PC-9 (cell line): ENCODE results near the gene KDM4B. TPM values are rescaled to one million over a fixed set of nuclear protein-coding genes. Genes with fewer than 3 reads are reported as not detected.

Experiments
- BruUV-seq: library from RNA; stranded (reverse); fragments of 400-500 nt; replicated peaks from 2 replicates; lab custom pipeline; 2021; lab: Mats Ljungman, UMichigan
- CTCF ChIA-PET: fragments of 300-600 bp; sonication (Branson Sonifier 250); formaldehyde crosslinking; loops from one replicate; lab custom pipeline; 2022; ENCODE audit warnings: antibody characterized with exemption; lab: Charles Lee
- POLR2A ChIA-PET: fragments of 300-600 bp; sonication (Branson Sonifier 250); formaldehyde crosslinking; loops from one replicate; lab custom pipeline; 2022; ENCODE audit warnings: antibody characterized with exemption; ENCODE audit not compliant: unreplicated experiment; lab: Charles Lee
- DNase-seq, 2 experiments: peaks; one replicate each; pipeline versions ENCODE4 v3.0.0 to v3.0.0-alpha.2; 2015 to 2022; ENCODE audit warnings: mixed read lengths in 1 of 2
- H2AFZ ChIP-seq: fragments of 200-600 bp; sonication (generic); 2 replicates; pipeline ENCODE4 v1.8.1; 2017; ENCODE audit warnings: antibody characterized with exemption
- H3F3A ChIP-seq: fragments of 200-600 bp; sonication (generic); 2 replicates; pipeline ENCODE4 v1.8.1; 2017; ENCODE audit warnings: antibody characterized with exemption, mild to moderate bottlenecking, low read depth; ENCODE audit not compliant: insufficient read depth
- H3K27ac ChIP-seq: fragments of 200-600 bp; sonication (generic); 2 replicates; pipeline ENCODE4 v1.6.1; 2016; ENCODE audit warnings: mixed run types
- H3K27me3 ChIP-seq: fragments of 200-600 bp; sonication (generic); 2 replicates; pipeline ENCODE4 v1.6.1; 2016; ENCODE audit warnings: low read depth, mixed run types; ENCODE audit not compliant: insufficient read depth
- H3K36me3 ChIP-seq: fragments of 200-600 bp; sonication (generic); 2 replicates; pipeline ENCODE4 v1.6.1; 2016; ENCODE audit warnings: low read depth, mixed run types
- H3K4me1 ChIP-seq: fragments of 200-600 bp; sonication (generic); replicated peaks from 2 replicates; pipeline ENCODE4 v1.6.1; 2016; ENCODE audit warnings: mixed run types; ENCODE audit not compliant: insufficient read depth
- H3K4me2 ChIP-seq: fragments of 200-600 bp; sonication (generic); 2 replicates; pipeline ENCODE4 v1.6.1; 2017; ENCODE audit warnings: mixed run types
- H3K4me3 ChIP-seq: fragments of 200-600 bp; sonication (generic); 2 replicates; pipeline ENCODE4 v1.6.1; 2016; ENCODE audit warnings: mixed run types
- H3K79me2 ChIP-seq: fragments of 200-600 bp; sonication (generic); 2 replicates; pipeline ENCODE4 v1.6.1; 2017; ENCODE audit warnings: low read depth, mixed run types
- H3K9me2 ChIP-seq: fragments of 200-600 bp; sonication (generic); 2 replicates; pipeline ENCODE4 v1.8.1; 2017; ENCODE audit warnings: mild to moderate bottlenecking; ENCODE audit not compliant: insufficient read depth
- H3K9me3 ChIP-seq: fragments of 200-600 bp; sonication (generic); 2 replicates; pipeline ENCODE4 v1.8.1; 2016; ENCODE audit warnings: low read depth; ENCODE audit not compliant: insufficient read depth
- H4K20me1 ChIP-seq: fragments of 200-600 bp; sonication (generic); 2 replicates; pipeline ENCODE4 v1.8.1; 2017; ENCODE audit not compliant: insufficient read depth
- CTCF ChIP-seq: fragments of 200-600 bp; sonication (generic); conservative IDR thresholded peaks from 2 replicates; pipeline ENCODE4 v1.6.1; 2017; ENCODE audit warnings: mixed run types, antibody characterized with exemption, mild to moderate bottlenecking, moderate library complexity
- EZH2 ChIP-seq: fragments of 200-600 bp; sonication (generic); IDR thresholded peaks from 2 replicates; pipeline ENCODE4 v1.8.0; 2017; ENCODE audit warnings: antibody characterized with exemption, low read depth
- intact Hi-C: fragments of 100-400 bp; cut with micrococcal nuclease; formaldehyde crosslinking; loops from one replicate; pipeline ENCODE4 v1.10.0; 2022; ENCODE audit not compliant: unreplicated experiment
- total RNA-seq: library from RNA; stranded (reverse); gene quantifications from 2 replicates; pipeline ENCODE4 v1.2.3, GENCODE V29; 2021

Gene KDM4B
- total RNA-seq, 1 experiment from 2014 or later = 19.5 TPM

GRCh38 chr19:4965061-4965460 lies 3.9 kb upstream of the KDM4B start:
- 0 out of 2 replicates have a peak, but pooled peaks cover 6% of the 10 kb centered on the region for H3F3A ChIP-seq
- no TSS peak for BruUV-seq
- H3K4me1 ChIP-seq = peaks cover 5% of the 10 kb centered on the region; the same call in 1 of the 2 replicates
- DNase-seq = no peak
- H3K4me3 ChIP-seq = no peak overlapping the region
- H3K4me2 ChIP-seq = no peak overlapping the region
- no peaks in the 10 kb centered on the region for H3K36me3 ChIP-seq
- no peaks in the 10 kb centered on the region for H3K9me3 ChIP-seq
- H3K9me2 ChIP-seq = no peaks in the 10 kb centered on the region
- peaks cover 6% of the 10 kb centered on the region for H3K79me2 ChIP-seq
- TF ChIP-seq EZH2 = no peak
- TF ChIP-seq CTCF = no peak
- no peak overlapping the region for H2AFZ ChIP-seq
- H3K27ac ChIP-seq = no peak overlapping the region
- no peaks in the 10 kb centered on the region for H3K27me3 ChIP-seq
- POLR2A ChIA-PET = no interaction called here
- H4K20me1 ChIP-seq = no peaks in the 10 kb centered on the region
- intact Hi-C loops = no loop called here
- CTCF ChIA-PET = no interaction called here

GRCh38 chr19:4966591-4966990 lies 2.3 kb upstream of the KDM4B start:
- Histone ChIP-seq H3K27ac (no peak overlapping the region), H3K36me3 (no peaks in the 10 kb centered on the region), H3K9me3 (no peaks in the 10 kb centered on the region), H3K79me2 (peaks cover 21% of the 10 kb centered on the region), H4K20me1 (no peaks in the 10 kb centered on the region), H3K4me1 (peaks cover 19% of the 10 kb centered on the region), H2AFZ (no peak overlapping the region), H3K4me2 (no peak overlapping the region), H3K27me3 (no peaks in the 10 kb centered on the region), H3K9me2 (no peaks in the 10 kb centered on the region), H3F3A (0 out of 2 replicates have a peak, but pooled peaks cover 6% of the 10 kb centered on the region), H3K4me3 (no peak overlapping the region)
- no TSS peak for BruUV-seq
- TF ChIP-seq EZH2 (no peak), CTCF (no peak)
- CTCF ChIA-PET = no interaction called here
- no peak for DNase-seq
- POLR2A ChIA-PET = no interaction called here
- intact Hi-C loops = no loop called here

GRCh38 chr19:4967738-4968461 lies 1.0 kb upstream of the KDM4B start:
- CTCF ChIA-PET = no interaction called here
- Histone ChIP-seq H3K9me3 (no peaks in the 10 kb centered on the region), H3K4me1 (peaks cover 25% of the 10 kb centered on the region), H3F3A (0 out of 2 replicates have a peak, but pooled peaks cover 6% of the 10 kb centered on the region), H3K9me2 (no peaks in the 10 kb centered on the region), H3K79me2 (peaks cover 33% of the 10 kb centered on the region), H3K27ac (no peak overlapping the region), H3K4me3 (peak overlapping the region; percentile 38; the same call in 1 of the 2 replicates), H3K4me2 (peak overlapping the region; percentile 73), H2AFZ (0 out of 2 replicates have a peak overlapping the region, but pooled peaks have one; percentile 56), H3K27me3 (no peaks in the 10 kb centered on the region), H3K36me3 (no peaks in the 10 kb centered on the region), H4K20me1 (no peaks in the 10 kb centered on the region; the same call in 1 of the 2 replicates)
- POLR2A ChIA-PET = interaction anchor here (0.6 to 0.7 kb wide), 2 partner anchors 433 to 655 kb away, joined by 3 to 5 read pairs; partner anchors contain the start of gene SAFB2
- TF ChIP-seq EZH2 = no peak
- TF ChIP-seq CTCF = no peak
- intact Hi-C loops = no loop called here
- no TSS peak for BruUV-seq
- DNase-seq = no peak
